Activated CD4-positive, alpha-beta T cell treated with anti-CD3 and anti-CD28 coated beads, Interleukin-2, Interleukin-4, amounts not matched to agents 100 ng/mL and 50 ng/mL, durations not matched to agents 16 hours and 8 hours (primary cell): ENCODE data around the gene DMRTC2.
"Not testable (repeated sequence)": the region's sequence is repeated elsewhere in the genome, so short reads cannot be mapped to it uniquely, and the experiment has no call there.

Experiments
- DNase-seq: peaks from one replicate; pipeline ENCODE4 v3.0.0-alpha.2; 2020; ENCODE audit warnings: low spot score

Gene DMRTC2

GRCh38 chr19:41871573-41872383 is 26.9 kb downstream of the DMRTC2 start:
- DNase-seq = peak; percentile 87

GRCh38 chr19:41872384-41872774 is 27.5 kb downstream of the DMRTC2 start:
- no peak for DNase-seq

GRCh38 chr19:41872775-41873647 is 28.2 kb downstream of the DMRTC2 start:
- DNase-seq = peak; percentile 66

- not testable (repeated sequence) for DNase-seq
These were observed 31.1 kb downstream of the DMRTC2 start for GRCh38 chr19:41875973-41876372.

GRCh38 chr19:41876847-41877832 is 32.3 kb downstream of the DMRTC2 start, which contains the start of gene CD79A:
TSS of gene CD79A (plus strand) at chr19:41877279. CDS start at chr19:41877305, 26 bp downstream.
- DNase-seq = no peak

- no peak for DNase-seq
These were observed 33.4 kb downstream of the DMRTC2 start for GRCh38 chr19:41877916-41878905.

- DNase-seq = no peak
These were observed 34.2 kb downstream of the DMRTC2 start for GRCh38 chr19:41879080-41879479.

- DNase-seq = no peak
These were observed 35.0 kb downstream of the DMRTC2 start for GRCh38 chr19:41879670-41880328.

- no peak for DNase-seq
These were observed 35.5 kb downstream of the DMRTC2 start for GRCh38 chr19:41880329-41880708.

GRCh38 chr19:41882568-41883462 is 38.0 kb downstream of the DMRTC2 start, which contains the start of gene ARHGEF1:
TSS of gene ARHGEF1 (plus strand) at chr19:41883184. CDS start at chr19:41888083, 4,899 bp downstream.
- no peak for DNase-seq

GRCh38 chr19:41883463-41883820 is 38.6 kb downstream of the DMRTC2 start:
- no peak for DNase-seq

GRCh38 chr19:41883821-41884733 is 39.2 kb downstream of the DMRTC2 start:
- peak; percentile 96 for DNase-seq

- DNase-seq = peak; percentile 69
These were observed 42.2 kb downstream of the DMRTC2 start for GRCh38 chr19:41886761-41887710.

- peak; percentile 77 for DNase-seq
These were observed 43.0 kb downstream of the DMRTC2 start for GRCh38 chr19:41887711-41888382.

- DNase-seq = no peak
These were observed 44.1 kb downstream of the DMRTC2 start for GRCh38 chr19:41888926-41889325.

GRCh38 chr19:41889896-41890295 is 45.1 kb downstream of the DMRTC2 start:
- no peak for DNase-seq
